ENCODE data around the gene LUC7L2.
"Not testable (repeated sequence)": the region's sequence is repeated elsewhere in the genome, so short reads cannot be mapped to it uniquely, and the experiment has no call there.

The LUC7L2 gene

GRCh38 chr7:139424004-139424403, 64.3 kb downstream of the LUC7L2 start:
- Histone ChIP-seq H3K79me2 (ENCODE audit: insufficient read depth, low read depth) (no peaks in the 10 kb centered on the region), H3K36me3 (ENCODE audit: insufficient read depth) (peaks cover 9% of the 10 kb centered on the region; the same call in 1 of the 2 replicates), H4K20me1 (ENCODE audit: insufficient read depth) (no peaks in the 10 kb centered on the region), H3K4me2 (no peak overlapping the region), H3K4me1 (ENCODE audit: low read depth, poor library complexity, severe bottlenecking) (no peaks in the 10 kb centered on the region), H2AFZ (ENCODE audit: low read depth) (no peak overlapping the region), H3K27me3 (ENCODE audit: insufficient read depth, low read depth) (no peaks in the 10 kb centered on the region), H3K9ac (no peak overlapping the region), H3K4me3 (IDR thresholded peaks at IDR 0.05; ENCODE audit: insufficient read depth, low read depth, low read length) (no peak overlapping the region), H3K27ac (no peak overlapping the region)
- TF ChIP-seq, protein P1, sequence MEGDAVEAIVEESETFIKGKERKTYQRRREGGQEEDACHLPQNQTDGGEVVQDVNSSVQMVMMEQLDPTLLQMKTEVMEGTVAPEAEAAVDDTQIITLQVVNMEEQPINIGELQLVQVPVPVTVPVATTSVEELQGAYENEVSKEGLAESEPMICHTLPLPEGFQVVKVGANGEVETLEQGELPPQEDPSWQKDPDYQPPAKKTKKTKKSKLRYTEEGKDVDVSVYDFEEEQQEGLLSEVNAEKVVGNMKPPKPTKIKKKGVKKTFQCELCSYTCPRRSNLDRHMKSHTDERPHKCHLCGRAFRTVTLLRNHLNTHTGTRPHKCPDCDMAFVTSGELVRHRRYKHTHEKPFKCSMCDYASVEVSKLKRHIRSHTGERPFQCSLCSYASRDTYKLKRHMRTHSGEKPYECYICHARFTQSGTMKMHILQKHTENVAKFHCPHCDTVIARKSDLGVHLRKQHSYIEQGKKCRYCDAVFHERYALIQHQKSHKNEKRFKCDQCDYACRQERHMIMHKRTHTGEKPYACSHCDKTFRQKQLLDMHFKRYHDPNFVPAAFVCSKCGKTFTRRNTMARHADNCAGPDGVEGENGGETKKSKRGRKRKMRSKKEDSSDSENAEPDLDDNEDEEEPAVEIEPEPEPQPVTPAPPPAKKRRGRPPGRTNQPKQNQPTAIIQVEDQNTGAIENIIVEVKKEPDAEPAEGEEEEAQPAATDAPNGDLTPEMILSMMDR (conservative IDR thresholded peaks at IDR 0.05; ENCODE audit: low read depth, low read length) = no peak

GRCh38 chr7:139425701-139426100, 66.0 kb downstream of the LUC7L2 start:
- not testable (repeated sequence) for H3K4me2 ChIP-seq; H2AFZ ChIP-seq (ENCODE audit: low read depth); H4K20me1 ChIP-seq (ENCODE audit: insufficient read depth); H3K27ac ChIP-seq; H3K27me3 ChIP-seq (ENCODE audit: insufficient read depth, low read depth); H3K9ac ChIP-seq; H3K4me1 ChIP-seq (ENCODE audit: low read depth, poor library complexity, severe bottlenecking); H3K36me3 ChIP-seq (ENCODE audit: insufficient read depth); H3K79me2 ChIP-seq (ENCODE audit: insufficient read depth, low read depth); H3K4me3 ChIP-seq (IDR thresholded peaks at IDR 0.05; ENCODE audit: insufficient read depth, low read depth, low read length)

DNA sequence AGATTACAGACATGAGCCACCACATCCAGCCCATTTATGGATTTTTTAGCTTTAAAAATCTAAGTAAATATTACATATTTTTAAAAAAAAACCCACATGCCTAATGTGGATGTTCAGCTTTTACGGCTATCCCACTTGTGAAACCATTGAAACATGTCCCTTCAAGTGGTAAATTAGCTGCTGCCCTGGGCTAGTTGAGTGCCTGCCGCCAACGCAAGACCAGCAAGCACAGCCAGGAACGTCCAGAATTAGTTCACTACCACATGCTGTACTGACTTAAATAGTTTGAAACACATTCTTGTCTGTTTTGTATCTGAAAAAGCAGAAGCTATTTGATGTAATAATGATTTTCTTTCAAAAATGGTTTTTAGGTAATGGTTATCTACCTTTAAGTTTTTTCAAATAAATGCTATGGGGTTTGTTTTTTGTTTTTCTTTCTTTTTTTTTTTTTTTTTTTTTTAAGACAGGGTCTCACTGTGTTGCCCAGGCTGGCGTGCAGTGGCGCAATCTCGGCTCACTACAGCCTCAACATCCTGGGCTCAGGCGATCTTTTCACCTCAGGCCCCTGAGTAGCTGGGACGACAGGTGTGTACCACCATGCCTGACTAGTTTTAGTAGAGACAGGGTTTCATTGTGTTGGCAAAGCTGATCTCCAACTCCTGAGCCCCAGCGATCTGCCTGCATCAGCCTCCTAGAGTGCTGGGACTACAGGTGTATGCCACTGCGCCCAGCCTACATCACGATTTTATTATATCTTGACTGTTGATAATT, 66.7 kb downstream of the LUC7L2 start:
- H3K4me3 ChIP-seq (IDR thresholded peaks at IDR 0.05; ENCODE audit: insufficient read depth, low read depth, low read length) = no peak overlapping the region
- H3K27me3 ChIP-seq (ENCODE audit: insufficient read depth, low read depth) = no peaks in the 10 kb centered on the region
- no peaks in the 10 kb centered on the region for H4K20me1 ChIP-seq (ENCODE audit: insufficient read depth)
- H3K36me3 ChIP-seq (ENCODE audit: insufficient read depth) = peaks cover 9% of the 10 kb centered on the region; the same call in 1 of the 2 replicates
- no peak overlapping the region for H3K4me2 ChIP-seq
- no peaks in the 10 kb centered on the region for H3K79me2 ChIP-seq (ENCODE audit: insufficient read depth, low read depth)
- H3K27ac ChIP-seq = no peak overlapping the region
- H3K4me1 ChIP-seq (ENCODE audit: low read depth, poor library complexity, severe bottlenecking) = no peaks in the 10 kb centered on the region
- H3K9ac ChIP-seq = no peak overlapping the region
- TF ChIP-seq, protein P1 (conservative IDR thresholded peaks at IDR 0.05; ENCODE audit: low read depth, low read length) = no peak
- no peak overlapping the region for H2AFZ ChIP-seq (ENCODE audit: low read depth)

DNA sequence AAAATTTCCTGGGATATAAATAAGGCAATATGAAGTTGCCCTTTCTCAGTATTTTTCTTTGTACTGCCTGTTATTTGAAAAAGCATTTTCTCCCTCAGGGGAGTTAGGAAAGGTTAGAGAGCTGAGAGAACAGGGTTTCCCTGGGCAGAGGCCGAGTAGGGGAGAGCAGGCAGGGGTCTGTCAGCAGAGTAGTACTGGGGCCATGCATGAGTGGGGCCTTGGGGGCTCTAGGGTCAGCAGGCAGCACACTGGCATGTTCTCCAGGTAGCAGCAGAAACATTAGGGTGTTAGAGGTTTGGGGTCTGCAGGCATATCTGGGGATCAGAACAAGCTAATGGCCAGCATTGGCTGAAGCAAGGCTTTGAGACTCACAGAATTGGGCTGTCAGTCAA, 67.3 kb downstream of the LUC7L2 start:
- Histone ChIP-seq H4K20me1 (ENCODE audit: insufficient read depth) (no peaks in the 10 kb centered on the region), H3K4me1 (ENCODE audit: low read depth, poor library complexity, severe bottlenecking) (no peaks in the 10 kb centered on the region), H3K79me2 (ENCODE audit: insufficient read depth, low read depth) (no peaks in the 10 kb centered on the region), H3K36me3 (ENCODE audit: insufficient read depth) (peaks cover 6% of the 10 kb centered on the region; the same call in 1 of the 2 replicates), H3K4me2 (no peak overlapping the region), H3K4me3 (IDR thresholded peaks at IDR 0.05; ENCODE audit: insufficient read depth, low read depth, low read length) (no peak overlapping the region), H2AFZ (ENCODE audit: low read depth) (no peak overlapping the region), H3K27ac (no peak overlapping the region), H3K27me3 (ENCODE audit: insufficient read depth, low read depth) (no peaks in the 10 kb centered on the region), H3K9ac (no peak overlapping the region)
- TF ChIP-seq, protein P1 (conservative IDR thresholded peaks at IDR 0.05; ENCODE audit: low read depth, low read length) = no peak

DNA sequence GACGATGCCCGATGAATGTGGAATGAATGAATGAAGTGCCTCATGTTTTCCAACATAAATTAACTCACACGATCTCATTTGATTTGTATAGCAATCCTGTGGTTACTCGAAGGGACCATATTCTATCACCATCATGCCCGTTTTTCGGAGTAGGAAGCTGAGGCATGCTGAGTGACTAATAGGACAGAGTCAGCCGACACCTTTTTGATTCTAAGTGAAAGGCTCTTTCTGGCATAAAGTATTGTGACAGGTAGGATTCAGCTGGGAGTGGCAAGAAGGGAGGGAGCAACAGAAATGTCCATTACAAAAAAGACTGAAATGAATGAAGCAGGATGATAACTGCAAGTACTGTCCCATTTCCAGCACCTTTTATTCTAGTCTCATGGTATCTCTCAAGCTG, 68.1 kb downstream of the LUC7L2 start:
- H3K36me3 ChIP-seq (ENCODE audit: insufficient read depth) = no peaks in the 10 kb centered on the region
- no peaks in the 10 kb centered on the region for H4K20me1 ChIP-seq (ENCODE audit: insufficient read depth)
- H3K27me3 ChIP-seq (ENCODE audit: insufficient read depth, low read depth) = no peaks in the 10 kb centered on the region
- no peak overlapping the region for H3K4me2 ChIP-seq
- H2AFZ ChIP-seq (ENCODE audit: low read depth) = no peak overlapping the region
- no peaks in the 10 kb centered on the region for H3K79me2 ChIP-seq (ENCODE audit: insufficient read depth, low read depth)
- H3K4me1 ChIP-seq (ENCODE audit: low read depth, poor library complexity, severe bottlenecking) = no peaks in the 10 kb centered on the region
- no peak overlapping the region for H3K4me3 ChIP-seq (IDR thresholded peaks at IDR 0.05; ENCODE audit: insufficient read depth, low read depth, low read length)
- TF ChIP-seq, protein P1 (conservative IDR thresholded peaks at IDR 0.05; ENCODE audit: low read depth, low read length) = no peak
- H3K27ac ChIP-seq = no peak overlapping the region
- H3K9ac ChIP-seq = no peak overlapping the region

DNA sequence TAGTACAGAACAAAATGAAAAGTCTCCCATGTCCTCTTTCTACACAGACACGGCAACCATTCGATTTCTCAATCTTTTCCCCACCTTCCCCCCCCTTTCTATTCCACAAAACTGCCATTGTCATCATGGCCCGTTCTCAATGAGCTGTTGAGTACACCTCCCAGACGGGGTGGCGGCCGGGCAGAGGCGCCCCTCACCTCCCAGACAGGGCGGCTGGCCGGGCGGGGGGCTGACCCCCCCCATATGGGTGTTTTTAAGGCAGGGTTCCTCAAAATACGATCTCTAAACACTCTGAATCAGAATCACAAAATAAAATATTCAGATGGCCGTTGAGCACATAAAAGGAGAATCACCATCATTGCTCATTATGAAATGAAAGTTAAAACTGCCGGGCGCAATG, 70.0 kb downstream of the LUC7L2 start:
- H3K36me3 ChIP-seq (ENCODE audit: insufficient read depth); H3K4me1 ChIP-seq (ENCODE audit: low read depth, poor library complexity, severe bottlenecking); H3K27ac ChIP-seq; H3K79me2 ChIP-seq (ENCODE audit: insufficient read depth, low read depth); H3K4me3 ChIP-seq (IDR thresholded peaks at IDR 0.05; ENCODE audit: insufficient read depth, low read depth, low read length); H3K4me2 ChIP-seq; H3K9ac ChIP-seq; H2AFZ ChIP-seq (ENCODE audit: low read depth); H4K20me1 ChIP-seq (ENCODE audit: insufficient read depth); H3K27me3 ChIP-seq (ENCODE audit: insufficient read depth, low read depth): not testable (repeated sequence)

Data from KMS-11 (cell line).